Peyer's patch (tissue), 4 donors: ENCODE results near the gene HOATZ. TPM values are rescaled to one million over a fixed set of nuclear protein-coding genes. Genes with fewer than 3 reads are reported as not detected.
A peak's percentile ranks its signal among the peaks of the same experiment; 100 is the strongest.

ENCODE experiments used
- DNase-seq, 3 donors: peaks; one replicate each; pipeline ENCODE4 v3.0.0-alpha.2; 2017 to 2019
- H3K27ac ChIP-seq, 4 donors: fragments of 200-600 bp; sonication (generic); one replicate each; pipeline ENCODE4 v1.5.1; 2016 to 2019
- H3K27me3 ChIP-seq, 2 donors: fragments of 200-600 bp; sonication (generic); one replicate each; pipeline ENCODE4 v1.5.1; 2019
- H3K36me3 ChIP-seq, 3 donors: fragments of 200-600 bp; sonication (generic); one replicate each; pipeline ENCODE4 v1.5.1; 2016 to 2019
- H3K4me1 ChIP-seq, 4 donors: fragments of 200-600 bp; sonication (generic); one replicate each; pipeline ENCODE4 v1.5.1; 2016 to 2019
- H3K4me3 ChIP-seq, 4 donors: fragments of 200-600 bp; sonication (generic); 1 replicate in 3 of 4; 2 replicates in 1 of 4; pipeline ENCODE4 v1.5.1; 2016 to 2019; ENCODE audit warnings: mild to moderate bottlenecking in 1 of 4
- H3K9me3 ChIP-seq, 4 donors: fragments of 200-600 bp; sonication (generic); one replicate each; pipeline ENCODE4 v1.5.1; 2016 to 2019; ENCODE audit warnings: mild to moderate bottlenecking in 1 of 4
- CTCF ChIP-seq, 6 experiments: fragments of 450-650 bp in 4 of 6; fragments of 200-600 bp in 2 of 6; sonication (generic) in 1 of 6; IDR thresholded peaks; one replicate each; pipeline ENCODE4 v1.5.1; 2017 to 2019; ENCODE audit warnings: antibody characterized with exemption in 6 of 6, mild to moderate bottlenecking in 3 of 6, moderate library complexity in 1 of 6
- POLR2A ChIP-seq, 2 donors: fragments of 450-650 bp; IDR thresholded peaks; one replicate each; pipeline ENCODE4 v1.5.1; 2017; ENCODE audit warnings: antibody characterized with exemption in 2 of 2, mild to moderate bottlenecking in 2 of 2, moderate library complexity in 2 of 2
- total RNA-seq, 4 donors: library from RNA; depleted of rRNA; stranded (reverse); fragments of >200 nt; gene quantifications; one replicate each; pipeline ENCODE4 v1.1.0, GENCODE V29; 2016

The HOATZ gene
- total RNA-seq, 4 donors from 2014 or later: not detected

GRCh38 chr11:111572581-111572980 is 58.0 kb downstream of the HOATZ start:
- H3K36me3 ChIP-seq: no peaks in the 10 kb centered on the region
- no peak overlapping the region for H3K4me3 ChIP-seq
- H3K27ac ChIP-seq: no peak overlapping the region
- peaks cover 0 to 7% (median 0%) of the 10 kb centered on the region in 4 donors for H3K4me1 ChIP-seq
- TF ChIP-seq POLR2A (IDR thresholded peaks at IDR 0.05): no peak
- TF ChIP-seq CTCF (IDR thresholded peaks at IDR 0.05): no peak
- DNase-seq: no peak
- no peaks in the 10 kb centered on the region for H3K9me3 ChIP-seq
- H3K27me3 ChIP-seq: no peaks in the 10 kb centered on the region

GRCh38 chr11:111573821-111574249 is 59.3 kb downstream of the HOATZ start:
- DNase-seq: no peak
- Histone ChIP-seq H3K27ac (peak overlapping the region in 2 of 4 donors; percentile 14 to 19), H3K4me1 (peaks cover 0 to 7% (median 0%) of the 10 kb centered on the region in 4 donors), H3K36me3 (no peaks in the 10 kb centered on the region), H3K27me3 (no peaks in the 10 kb centered on the region), H3K9me3 (no peaks in the 10 kb centered on the region), H3K4me3 (no peak overlapping the region)
- no peak for TF ChIP-seq POLR2A (IDR thresholded peaks at IDR 0.05)
- TF ChIP-seq CTCF (IDR thresholded peaks at IDR 0.05): no peak

- peaks cover 0 to 7% (median 0%) of the 10 kb centered on the region in 4 donors for H3K4me1 ChIP-seq
- no peaks in the 10 kb centered on the region for H3K9me3 ChIP-seq
- no peak for TF ChIP-seq CTCF (IDR thresholded peaks at IDR 0.05)
- TF ChIP-seq POLR2A (IDR thresholded peaks at IDR 0.05): no peak
- no peaks in the 10 kb centered on the region for H3K36me3 ChIP-seq
- no peak for DNase-seq
- H3K27ac ChIP-seq: peak overlapping the region in 2 of 4 donors; percentile 14 to 19
- no peak overlapping the region for H3K4me3 ChIP-seq
- no peaks in the 10 kb centered on the region for H3K27me3 ChIP-seq
Observed at GRCh38 chr11:111574373-111575225, 60.0 kb downstream of the HOATZ start.

- H3K27ac ChIP-seq: no peak overlapping the region
- TF ChIP-seq CTCF (IDR thresholded peaks at IDR 0.05) (no peak), POLR2A (IDR thresholded peaks at IDR 0.05) (no peak)
- H3K27me3 ChIP-seq: no peaks in the 10 kb centered on the region
- peaks cover 0 to 7% (median 0%) of the 10 kb centered on the region in 4 donors for H3K4me1 ChIP-seq
- H3K4me3 ChIP-seq: no peak overlapping the region
- no peaks in the 10 kb centered on the region for H3K36me3 ChIP-seq
- H3K9me3 ChIP-seq: no peaks in the 10 kb centered on the region
- no peak for DNase-seq
Observed at GRCh38 chr11:111575740-111576139, 61.2 kb downstream of the HOATZ start.

DNA sequence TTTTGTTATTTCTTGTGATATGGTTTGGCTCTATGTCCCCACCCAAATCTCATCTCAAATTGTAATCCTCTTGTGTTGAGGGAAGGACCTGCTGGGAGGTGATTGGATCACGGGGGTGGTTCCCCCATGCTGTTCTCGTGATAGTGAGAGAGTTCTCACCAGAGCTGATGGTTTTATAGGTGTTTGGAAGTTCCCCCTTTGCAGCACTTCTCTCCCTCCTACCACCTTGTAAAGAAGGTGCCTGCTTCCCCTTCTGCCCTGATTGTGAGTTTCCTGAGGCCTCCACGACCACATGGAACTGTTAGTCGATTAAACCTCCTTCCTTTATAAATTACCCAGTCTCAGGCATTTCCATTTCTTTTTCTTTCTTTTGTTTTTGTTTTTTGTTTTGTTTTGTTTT is 63.2 kb downstream of the HOATZ start:
- H3K9me3 ChIP-seq: no peaks in the 10 kb centered on the region
- H3K27me3 ChIP-seq: no peaks in the 10 kb centered on the region
- no peak overlapping the region for H3K4me3 ChIP-seq
- H3K36me3 ChIP-seq: no peaks in the 10 kb centered on the region
- DNase-seq: no peak
- H3K27ac ChIP-seq: no peak overlapping the region
- TF ChIP-seq CTCF (IDR thresholded peaks at IDR 0.05): no peak
- no peak for TF ChIP-seq POLR2A (IDR thresholded peaks at IDR 0.05)
- H3K4me1 ChIP-seq: no peaks in the 10 kb centered on the region
